GM19467 (cell line): ENCODE data around the gene PSMA5.
"Not testable (repeated sequence)": the region's sequence is repeated elsewhere in the genome, so short reads cannot be mapped to it uniquely, and the experiment has no call there.

Source experiments
- ATAC-seq: cut with Tn5 transposase; IDR thresholded peaks from one replicate; pipeline ENCODE4 v1.9.1; 2021; ENCODE audit warnings: mild to moderate bottlenecking, moderate library complexity; ENCODE audit not compliant: unreplicated experiment

Gene PSMA5

DNA sequence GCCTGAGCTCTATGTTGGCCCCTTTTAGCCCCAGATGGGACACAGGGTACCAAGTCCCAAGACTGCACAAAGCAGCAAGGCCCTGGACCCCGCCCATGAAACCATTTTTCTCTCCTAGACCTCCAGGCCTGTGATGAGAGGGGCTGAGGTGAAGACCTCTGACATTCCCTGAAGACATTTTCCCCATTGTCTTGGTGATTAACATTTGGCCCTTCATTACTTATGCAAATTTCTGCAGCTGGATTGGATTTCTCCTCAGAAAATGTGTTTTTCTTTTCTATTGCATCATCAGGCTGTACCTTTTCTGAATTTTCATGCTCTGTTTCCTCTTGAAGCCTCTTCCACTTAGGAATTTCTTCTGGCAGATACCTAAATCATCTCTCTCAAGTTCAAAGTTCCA lies 8.2 kb upstream of the PSMA5 start:
- ATAC-seq = no peak

DNA sequence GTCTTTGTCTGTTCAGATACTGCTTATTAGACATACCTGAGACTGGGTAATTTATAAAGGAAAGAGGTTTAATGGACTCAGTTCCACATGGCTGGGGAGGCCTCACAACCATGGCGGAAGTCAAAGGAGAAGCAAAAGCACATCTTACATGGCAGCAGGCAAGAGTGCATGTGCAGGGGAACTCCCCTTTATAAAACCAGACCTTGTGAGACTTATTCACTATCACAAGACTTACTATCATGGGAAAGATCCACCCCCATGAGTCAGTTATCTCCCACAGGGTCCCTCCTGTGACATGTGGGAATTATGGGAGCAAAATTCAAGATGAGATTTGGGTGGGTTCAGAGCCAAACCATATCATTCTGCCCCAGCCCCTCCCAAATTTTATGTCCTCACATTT lies 7.1 kb upstream of the PSMA5 start:
- no peak for ATAC-seq

DNA sequence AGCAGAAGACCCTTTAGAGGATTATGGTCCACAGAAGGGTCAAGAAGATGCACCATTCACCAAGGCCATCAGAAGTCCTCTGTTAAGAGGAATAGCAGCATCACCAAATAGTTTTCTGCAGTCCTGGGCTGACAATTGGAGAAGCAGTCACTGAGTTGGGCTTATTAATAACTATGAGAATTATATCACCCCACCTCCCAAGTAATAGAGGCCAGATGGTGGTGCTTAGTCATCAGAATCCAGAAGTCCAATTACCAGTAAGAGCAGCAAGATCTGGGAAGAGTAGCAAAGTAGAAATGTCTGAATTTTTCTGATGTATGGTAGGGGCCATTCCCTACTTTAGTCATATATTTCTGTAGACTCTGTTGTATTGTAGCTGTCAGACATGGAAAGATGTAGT lies 6.1 kb upstream of the PSMA5 start:
- no peak for ATAC-seq

DNA sequence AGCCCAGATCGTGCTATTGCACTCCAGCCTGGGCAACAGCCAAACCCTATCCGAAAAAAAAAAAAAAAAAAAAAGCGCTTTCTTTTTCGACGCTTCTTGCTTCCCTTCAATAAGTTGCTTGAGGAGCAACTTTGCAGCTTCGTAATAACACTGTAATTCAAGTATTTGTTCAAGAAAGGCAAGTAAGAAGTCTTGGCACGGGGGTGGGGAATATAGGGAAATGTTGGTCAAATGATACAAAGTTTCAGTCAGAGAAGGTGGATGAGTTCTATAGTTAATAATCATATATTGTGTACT lies 871 bp upstream of the PSMA5 start:
- no peak for ATAC-seq

DNA sequence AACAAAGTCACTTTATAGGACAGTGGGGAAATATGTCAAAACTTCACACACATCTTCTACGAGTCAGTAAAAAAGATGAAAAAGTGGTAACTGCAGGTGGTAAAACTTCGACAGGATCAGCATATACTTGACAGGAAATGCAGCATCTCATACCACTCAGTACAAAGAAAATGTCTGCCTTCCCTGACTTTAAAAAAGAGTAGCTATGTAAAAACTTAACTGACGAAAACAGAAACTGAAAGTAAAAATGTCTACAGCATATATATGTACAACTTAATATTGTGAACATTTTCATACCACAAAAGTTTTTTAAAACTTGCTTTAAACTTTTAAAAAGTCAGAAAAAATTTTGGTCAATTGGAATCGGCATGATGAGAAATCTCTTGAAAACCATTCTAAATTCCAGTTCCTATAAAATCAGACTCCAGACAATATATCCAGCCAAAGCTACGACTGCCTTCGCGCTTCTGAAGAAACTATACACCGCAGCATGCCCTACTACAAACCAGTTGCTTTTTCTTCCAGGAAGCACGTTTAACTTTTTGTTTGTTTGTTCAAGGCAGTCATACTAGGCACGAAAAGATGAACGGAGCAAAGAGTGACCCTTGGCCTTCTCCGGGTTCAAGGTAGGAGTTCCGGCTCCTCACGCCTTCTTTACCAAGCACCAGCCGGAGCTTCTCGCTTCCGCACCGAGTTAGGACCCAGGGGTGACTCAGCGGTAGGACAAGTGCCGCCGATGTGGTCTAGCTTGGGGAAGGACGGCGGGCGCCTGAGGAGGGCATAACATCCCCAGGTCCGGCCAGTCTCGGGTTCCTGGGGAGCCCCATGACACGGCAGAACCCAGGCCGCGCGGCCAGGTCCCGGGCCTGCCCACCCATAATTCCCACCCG lies 612 bp downstream of the PSMA5 start:
- peak; percentile 21 for ATAC-seq

DNA sequence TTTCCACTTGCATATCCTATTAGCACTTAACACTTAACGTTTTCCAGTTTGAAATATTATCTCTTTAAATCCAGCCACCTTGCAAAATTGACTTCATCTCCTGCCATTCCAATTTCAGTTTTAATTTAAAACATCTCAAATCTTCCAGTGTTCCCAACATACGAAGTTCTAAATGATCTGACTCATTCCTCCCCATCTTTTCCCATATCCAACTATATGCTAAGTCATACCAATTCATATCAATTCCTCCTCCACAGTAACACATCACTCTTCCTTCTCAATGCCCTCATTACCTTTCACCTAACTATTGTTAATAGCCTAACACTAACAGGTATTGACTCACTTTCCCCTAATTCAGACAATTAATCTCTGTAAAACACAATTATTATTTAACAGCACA lies 2.8 kb downstream of the PSMA5 start:
- ATAC-seq = no peak

DNA sequence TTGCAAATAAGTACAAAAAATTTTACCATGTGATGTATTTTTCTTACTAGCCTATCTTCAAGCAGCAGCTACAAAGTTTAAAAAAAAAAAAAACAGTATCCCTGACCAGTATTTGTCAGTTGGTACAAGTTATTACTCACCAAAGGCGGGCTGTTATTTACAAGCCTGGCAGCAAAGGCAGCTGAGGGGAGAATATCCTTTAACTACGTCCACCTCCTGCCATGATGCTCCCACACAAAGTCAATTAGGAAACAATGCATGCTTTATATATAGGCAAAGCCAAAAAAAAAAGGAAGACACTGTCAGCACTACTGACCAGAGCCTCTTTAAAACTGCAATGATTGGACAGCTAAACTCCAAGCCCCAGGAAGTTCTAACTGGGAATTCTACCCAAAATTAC lies 13.7 kb downstream of the PSMA5 start:
- no peak for ATAC-seq

DNA sequence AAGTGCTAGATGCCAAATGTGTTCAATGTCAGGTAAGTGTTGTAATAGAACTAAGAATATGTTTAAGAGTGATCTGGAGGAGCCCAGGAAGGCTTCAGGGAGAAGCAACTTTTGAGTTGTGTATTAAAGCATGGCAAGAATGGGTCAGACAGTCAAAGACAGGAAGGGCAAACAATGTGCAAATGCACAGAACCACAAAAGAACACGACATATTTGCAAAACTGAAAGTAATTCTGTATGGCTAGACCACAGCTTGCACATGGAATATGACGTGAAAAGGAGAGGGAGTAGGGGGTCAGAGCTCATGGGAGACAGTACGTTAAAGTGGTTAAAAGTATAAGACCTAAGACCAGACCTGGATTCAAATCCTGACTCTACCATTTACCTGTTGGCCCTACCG lies 21.4 kb downstream of the PSMA5 start:
- no peak for ATAC-seq

DNA sequence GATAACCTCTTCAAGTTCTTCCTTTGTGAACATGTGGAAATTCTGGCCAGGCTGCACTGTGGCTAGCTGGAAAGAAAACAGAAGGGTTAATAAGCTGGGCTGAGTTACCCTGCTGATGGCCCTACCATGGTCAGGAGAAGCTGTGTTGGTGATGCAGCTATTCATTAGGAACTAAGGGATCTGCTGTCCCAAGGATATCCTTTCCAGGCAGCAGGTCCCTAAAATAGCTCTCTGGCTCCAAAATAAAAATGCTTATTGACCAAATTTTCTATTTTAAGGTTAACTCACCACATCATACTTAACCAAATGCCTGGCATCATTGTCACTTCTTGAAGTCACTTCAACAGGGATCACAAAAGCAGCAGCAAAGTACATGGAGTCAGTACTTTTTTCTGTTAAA lies 24.2 kb downstream of the PSMA5 start:
- no peak for ATAC-seq

DNA sequence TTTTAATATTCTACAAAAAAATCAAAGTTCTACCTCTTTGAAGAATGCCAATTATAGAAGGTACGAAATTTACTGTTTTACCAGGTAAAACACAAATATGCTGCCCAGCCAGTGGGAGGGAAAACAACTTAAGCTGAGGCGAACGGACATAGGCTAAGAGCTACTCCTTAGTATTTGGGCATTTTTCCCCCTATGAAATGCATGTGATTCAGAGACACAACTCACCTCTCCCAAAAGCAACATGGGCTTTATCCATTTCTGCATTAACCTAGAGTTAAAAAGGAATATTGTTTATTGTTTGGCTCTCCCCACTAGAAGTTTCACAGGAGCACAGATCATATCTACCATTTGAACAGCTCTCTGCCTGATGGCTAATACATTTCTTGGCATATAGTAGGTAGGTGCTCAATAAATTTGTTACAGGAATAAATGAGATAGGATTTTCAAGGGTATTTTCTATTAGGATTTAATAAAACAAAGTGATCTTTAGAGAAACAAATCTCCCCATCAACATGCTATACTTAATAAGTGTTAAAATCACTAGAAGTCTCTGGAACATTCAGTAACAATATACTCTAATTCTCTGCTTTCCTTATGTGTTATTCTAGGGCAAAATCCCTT lies 26.1 kb downstream of the PSMA5 start:
- no peak for ATAC-seq

DNA sequence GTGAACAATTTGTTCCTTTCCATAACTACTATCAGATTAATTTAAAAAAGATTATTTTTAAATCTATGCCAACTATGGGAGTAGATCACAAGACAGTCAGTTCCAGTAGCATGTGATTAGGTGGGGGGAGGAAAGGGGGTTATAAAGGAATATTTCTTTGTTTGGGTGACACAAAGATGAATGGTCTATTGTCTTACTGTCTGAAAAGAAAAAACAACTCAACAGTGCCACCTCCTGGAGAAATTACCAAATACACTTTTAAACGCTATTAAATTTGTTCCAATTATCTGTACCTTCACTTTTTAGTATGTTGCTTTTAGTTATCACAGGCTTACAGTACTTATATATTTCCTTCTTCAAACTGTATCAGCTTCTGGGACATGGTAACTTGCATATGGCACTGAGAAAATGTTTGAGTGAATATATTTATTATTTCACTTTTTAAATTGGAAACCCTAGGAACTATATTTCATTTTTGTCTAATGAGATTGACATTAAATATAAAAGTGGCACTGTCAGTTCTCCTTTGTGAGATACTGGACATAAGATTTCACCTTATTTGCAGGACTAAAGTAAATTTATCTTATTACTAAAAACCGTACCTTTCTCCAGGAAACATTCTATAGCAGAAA lies 26.8 kb downstream of the PSMA5 start:
- ATAC-seq = no peak

DNA sequence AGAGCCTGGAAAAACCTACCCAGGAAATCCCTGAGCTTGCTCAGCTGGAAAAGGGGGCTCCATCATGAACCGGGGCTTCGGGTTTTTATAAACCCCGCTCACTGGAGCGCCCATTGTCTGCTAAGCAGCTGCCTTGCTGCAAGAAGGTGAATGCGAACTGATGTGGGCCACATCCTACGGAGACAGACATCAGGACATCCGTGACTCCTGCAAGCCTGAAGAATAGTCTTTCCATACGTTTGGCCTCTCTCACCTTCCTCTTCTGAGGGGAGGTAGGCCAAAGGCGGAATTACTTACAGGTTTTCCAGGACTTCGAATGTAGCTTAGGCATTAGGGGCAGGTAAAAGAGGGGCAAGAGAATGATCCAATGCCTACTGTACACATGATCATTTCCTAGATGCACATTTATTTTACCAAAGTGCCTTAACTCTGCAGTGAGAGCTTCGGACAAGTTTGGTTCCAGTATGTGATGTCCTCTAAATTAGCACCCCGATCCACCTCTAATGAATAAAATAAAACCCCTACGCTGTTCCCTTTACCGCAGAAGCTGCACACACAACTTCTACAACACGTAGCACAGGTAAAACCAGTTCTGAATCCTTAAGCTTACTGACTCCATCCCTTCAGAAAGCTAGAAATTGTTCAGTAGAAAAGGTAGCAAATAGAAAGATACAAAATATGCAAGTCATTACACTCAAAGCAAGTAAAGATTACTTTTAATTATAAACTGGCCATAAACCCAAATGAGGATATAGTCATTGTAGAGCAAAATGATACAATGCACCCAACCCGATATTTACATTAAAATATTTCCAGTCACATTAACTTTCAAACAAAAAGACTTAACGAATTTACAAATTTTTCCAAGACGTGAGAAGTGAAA lies 27.7 kb downstream of the PSMA5 start:
- ATAC-seq = no peak

DNA sequence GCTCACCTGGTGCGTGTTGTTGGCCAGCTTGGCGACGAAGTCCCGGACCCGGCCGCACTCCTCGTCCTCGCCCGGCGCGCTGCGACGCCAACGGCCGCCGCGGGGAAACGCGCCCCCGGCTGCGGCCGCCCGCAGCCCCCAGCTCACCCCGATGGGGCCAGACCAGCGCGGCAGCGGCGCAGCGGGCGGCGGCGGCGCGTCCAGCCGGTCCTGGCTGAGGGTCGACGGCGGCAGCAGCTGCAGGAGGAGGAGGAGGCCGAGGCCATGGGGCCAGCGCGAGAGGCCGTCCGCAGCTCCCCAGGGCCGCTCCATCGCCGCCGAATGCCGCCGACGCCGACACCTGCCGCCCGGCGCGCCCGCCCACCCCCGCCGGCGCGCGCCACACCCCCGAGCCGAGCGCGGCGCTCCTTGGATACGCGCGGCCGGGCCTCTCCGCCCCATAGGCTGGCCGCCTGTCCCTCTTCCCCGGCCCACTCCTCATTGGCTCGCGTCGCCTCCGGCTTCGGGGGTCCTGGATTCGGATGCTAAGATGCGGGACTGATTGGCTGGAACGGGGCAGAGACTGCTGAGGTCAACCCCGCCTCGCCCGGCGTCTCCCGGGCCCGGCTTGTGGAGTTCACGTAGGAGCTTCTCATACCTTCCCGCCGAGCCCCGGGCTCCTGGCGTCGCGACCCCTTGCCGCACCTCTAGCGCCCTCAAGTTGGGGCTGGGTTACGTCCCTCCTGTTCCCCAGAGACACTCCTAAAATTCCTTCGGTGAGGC lies 28.5 kb downstream of the PSMA5 start, which contains the start of gene SORT1:
SORT1 (minus strand) TSS at position 338 of the 762 bp plus-strand sequence; CDS start at position 312, 26 bp downstream.
- peak; percentile 74 for ATAC-seq

DNA sequence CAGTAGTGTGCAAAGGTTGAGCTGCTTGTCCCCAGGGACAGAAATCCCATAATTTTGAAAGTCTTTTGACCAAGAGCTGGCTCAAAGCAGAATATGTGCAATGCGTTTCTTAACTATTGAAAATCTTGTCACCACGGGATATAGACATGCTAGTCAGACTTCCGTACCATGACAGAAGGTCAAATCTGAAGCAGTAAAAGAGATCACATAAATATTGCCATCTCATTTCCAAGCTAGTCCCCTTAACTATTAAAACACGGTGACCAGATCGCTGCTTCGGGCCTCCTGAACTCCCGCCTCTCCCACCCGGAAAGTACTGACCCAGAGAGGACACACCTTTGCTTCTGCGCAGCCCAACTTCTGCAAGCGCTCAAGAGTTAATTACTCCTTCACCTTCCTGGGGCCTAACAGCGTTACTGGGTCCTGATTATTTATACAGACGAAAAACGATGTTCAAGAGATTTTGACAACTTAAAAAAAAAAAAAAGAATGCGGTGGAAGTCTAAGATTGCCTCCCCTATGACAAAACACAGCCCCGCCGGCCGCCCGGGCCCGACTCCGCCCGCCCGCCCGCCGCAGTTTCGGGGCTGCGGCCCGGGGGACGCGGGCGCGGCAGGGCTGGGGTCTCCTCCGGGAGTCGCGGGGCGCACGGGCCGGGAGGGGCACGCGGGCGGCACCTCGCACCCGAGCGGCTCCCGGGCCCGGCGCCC lies 29.2 kb downstream of the PSMA5 start:
- ATAC-seq = no peak

DNA sequence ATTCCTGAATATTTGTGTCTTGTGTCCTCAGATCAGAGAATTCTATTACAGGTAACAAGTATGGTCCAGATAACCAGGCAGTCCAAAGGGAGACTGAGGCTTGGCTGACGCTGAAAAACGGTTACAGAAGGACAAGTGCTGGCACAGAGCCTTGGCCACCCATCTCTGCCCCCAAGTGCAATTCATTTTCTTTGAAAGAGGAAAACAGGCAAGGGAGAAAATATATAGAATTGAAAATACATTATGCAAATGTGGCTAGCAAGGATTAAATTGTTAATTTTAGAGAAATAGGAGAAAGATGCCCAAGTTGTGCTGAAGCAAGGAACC lies 29.8 kb downstream of the PSMA5 start:
- ATAC-seq = no peak

DNA sequence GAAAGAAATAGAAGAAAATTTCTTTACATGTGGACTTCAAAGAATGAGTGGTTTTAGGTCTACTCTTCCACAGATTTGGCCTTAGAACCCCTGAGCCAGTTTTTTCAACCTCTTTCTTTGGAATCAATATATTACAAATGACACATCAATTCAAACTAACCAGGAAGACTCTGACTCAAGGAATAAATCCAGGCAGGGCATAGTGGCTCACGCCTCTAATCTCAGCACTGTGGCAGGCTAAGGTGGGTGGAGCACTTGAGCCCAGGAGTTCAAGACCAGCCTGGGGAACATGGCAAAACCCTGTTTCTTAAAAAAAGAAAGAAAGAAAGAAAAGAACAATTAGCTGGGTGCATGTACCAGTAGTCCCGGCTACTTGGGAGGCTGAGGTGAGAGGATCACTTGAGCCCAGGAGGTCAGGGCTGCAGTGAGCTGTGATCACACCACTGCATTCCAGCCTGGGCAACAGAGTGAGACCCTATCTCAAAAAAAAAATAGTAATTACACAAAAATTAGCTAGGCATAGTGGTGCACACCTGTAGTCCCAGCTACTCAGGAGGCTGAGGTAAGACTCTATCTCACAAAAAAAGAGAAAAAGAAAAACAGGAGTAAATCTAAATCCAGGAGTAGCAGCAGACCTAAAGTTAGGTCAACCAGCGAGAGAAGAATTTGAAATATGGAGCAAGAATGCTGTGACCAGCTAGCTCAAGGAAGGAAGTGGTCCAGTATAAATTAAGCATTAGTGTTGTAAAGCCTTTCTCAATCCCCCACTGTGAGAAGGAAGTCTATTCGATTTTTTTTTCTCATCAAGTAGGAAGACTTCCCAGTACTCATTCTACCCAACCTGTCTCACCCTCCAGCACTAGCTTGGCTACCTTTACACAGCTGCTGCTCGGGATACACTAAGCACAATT lies 30.4 kb downstream of the PSMA5 start:
- ATAC-seq = no peak

DNA sequence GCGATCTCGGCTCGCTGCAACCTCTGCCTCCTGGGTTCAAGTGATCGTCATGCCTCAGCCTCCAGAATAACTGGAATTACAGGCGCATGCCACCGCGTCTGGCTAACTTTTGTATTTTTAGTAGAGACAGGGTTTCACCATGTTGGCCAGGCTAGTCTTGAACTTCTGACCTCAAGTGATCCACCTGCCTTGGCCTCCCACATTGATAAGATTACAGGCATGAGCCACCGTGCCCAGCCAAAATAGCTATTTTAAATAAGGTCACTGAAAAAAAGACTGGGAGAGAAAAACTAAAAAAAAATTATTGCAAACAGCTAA lies 31.0 kb downstream of the PSMA5 start:
- not testable (repeated sequence) for ATAC-seq

DNA sequence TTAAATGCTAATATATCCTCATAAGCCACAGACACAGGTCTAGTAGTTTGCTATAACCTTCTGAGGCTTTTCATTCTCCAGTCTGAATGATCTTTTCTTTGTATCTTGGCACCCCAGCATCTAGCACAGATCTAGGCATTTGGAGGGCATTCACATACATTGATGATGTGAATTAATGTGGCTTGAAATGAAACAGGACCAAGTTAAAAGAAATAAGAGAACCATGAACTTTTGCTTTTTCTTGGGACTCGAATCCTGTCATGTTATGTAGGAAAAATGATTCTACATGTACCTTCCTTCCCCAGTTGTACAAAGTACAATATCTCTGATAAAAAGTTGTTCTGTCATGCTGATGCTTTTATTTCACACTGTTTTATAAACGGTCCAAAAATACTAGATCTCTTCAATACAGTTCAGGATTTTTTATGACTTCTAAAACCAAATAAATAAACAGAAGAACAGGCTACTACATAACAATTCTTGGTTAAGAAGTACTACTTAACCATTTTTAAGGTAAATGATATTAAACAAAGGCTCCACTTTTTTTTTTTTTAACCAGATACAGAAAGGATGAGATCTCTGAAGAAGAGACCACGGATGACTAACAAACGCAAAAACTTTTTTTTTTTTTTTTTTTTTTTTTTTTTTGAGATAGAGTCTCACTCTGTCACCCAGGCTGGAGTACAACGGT lies 31.5 kb downstream of the PSMA5 start:
- no peak for ATAC-seq
